ENCODE data around the gene SYNGR3. TPM values are rescaled to one million over a fixed set of nuclear protein-coding genes. Genes with fewer than 3 reads are reported as not detected.

Gene SYNGR3
- total RNA-seq, 1 donor from 2014 or later = 5.6 TPM

DNA sequence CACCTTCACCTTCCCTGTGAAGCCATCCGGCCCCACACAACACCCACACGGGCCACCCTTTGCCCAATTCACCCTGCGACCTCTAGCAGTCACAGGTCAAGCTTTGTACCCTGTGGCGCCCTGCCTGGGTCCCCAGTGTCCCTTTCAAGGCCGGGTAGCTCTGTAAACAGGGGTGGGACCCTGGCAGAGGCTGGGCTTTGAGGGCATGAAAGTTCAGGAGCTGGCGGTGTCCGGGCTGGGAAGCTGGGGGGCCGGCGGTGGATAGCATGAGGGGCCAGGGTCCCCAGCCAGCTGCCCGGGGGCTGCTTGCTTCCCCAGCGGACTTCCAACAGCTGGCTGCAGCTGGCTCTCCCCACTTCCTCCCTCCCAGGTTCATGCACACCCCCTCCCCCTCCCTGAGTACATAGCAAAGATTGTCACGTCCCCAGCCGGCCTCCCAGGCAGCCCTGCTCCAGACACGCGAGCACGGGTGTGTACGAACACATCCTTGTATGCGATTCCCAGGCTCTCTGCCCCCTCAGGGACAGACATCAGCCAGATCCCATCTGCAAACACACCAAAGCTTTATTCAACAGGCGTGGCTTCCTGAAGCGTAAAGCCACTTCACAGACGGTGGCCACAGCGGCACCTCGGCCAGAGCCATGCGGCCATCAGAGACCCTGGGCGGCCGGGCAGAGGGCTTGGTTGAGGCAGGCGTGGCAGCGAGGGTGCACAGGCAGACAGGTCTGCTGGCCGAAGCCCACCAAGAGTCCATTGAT, 49.7 kb downstream of the SYNGR3 start:
- DNase-seq (ENCODE audit: extremely low read depth, low read depth, low spot score) = no peak

DNA sequence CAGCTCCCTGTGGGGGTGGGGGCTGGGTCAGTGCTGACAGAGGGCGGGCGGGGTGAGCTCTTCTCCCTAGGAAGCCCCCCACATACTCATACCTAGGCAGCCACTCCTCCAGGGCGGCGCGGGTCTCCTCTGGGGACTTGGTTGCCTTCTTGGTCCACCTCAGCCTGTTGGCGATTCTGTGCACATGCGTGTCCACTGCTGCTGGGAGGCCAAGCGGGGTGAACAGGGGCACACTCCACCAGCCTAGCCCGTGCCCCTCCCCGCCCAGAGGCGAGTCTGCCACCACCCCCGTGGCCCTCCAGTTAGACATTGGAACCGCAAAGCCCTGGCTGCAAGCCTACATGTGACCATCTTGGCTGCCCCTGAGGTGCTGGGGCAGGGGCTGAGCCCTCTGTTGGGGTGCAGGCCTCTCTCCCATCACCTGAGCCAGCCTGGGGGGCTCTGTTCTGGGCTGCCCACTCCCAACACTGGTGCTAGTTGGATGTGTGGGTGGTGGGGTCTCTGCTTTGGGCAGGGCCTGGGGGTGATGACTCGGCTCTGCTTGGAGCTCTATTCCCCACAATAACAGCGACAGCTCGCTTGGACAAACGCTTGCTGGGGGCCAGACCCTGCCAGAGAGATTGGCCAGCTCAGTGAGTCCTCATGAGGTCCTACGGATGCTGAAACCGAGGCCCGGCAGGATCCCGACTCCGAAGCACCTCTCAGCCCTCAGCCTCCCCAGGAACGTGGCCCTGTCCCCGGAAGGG, 50.4 kb downstream of the SYNGR3 start:
- DNase-seq (ENCODE audit: extremely low read depth, low read depth, low spot score) = no peak

DNA sequence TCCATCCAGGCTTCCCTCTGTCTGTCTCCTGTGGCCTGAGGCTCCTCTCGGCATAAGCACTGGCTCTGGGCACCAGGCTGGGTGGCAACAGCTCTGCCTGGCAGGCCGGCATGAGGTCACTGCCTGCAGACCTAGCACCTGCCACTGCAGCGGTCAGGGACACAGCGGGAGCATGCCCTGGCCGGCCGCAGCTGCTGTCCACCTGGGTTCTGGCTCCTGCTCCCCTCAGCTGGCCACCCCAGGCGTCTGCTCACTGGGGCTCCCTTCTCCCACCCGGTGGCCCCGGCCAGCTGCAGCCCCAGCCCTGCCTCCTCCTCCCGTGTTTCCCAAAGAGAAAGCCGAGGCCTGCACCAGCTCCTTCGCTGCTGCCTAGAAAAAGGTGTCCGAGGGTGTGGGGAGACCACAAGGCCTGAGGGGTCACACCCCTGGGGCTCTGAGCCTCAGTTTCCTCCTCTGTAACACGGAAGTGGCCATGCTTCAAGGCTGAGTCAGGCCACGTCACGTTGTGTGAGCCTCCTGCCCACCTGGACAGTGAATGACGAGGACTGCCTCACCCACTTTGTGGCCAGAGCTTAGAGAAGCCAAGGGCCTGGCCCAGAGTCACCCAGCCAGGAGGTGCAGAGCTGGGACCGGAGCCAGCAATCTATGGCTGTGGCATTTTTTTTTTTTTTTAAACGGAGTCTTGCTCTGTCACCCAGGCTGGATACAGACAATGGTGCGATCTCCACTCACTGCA, 51.2 kb downstream of the SYNGR3 start:
- DNase-seq (ENCODE audit: extremely low read depth, low read depth, low spot score) = no peak

DNA sequence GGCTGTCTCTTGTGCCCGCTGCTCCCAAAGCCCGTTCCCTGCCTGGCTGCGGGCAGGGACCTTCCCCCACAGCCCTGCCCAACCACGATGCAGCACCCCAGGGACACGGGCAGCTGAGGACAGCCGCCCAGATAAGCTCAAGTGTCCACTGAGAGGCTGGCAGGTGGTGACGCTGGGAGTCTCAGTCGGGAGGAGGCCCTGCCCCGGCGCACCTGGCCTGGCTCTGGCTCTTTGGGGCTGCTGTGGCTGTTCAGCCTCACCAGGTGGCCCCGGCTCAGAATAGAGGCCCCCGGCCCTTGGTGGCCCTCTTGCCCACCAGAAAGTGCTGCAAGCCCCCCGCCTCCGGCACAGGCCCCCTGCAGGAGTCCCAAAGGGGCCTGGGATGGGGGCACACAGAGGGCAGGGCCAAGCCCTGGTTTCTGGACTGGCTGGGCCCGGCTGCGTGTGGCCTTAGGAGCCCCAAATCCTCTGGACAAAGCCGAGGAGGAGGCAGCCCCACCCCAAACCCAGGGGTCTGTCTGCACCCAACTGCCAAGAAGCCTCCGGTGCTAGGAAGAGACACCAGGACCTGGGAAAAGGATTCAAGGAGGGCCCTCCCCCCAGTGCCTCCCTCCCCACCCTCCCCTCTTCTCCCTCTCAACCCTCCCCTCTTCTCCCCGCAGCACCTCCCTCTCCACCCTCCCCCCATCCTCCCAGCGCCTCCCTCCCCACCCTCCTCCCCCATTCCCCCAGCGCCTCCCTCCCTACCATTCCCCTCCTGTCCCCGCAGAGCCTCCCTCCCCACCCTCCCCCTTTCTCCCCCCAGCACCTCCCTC, 52.6 kb downstream of the SYNGR3 start:
- no peak for DNase-seq (ENCODE audit: extremely low read depth, low read depth, low spot score)

DNA sequence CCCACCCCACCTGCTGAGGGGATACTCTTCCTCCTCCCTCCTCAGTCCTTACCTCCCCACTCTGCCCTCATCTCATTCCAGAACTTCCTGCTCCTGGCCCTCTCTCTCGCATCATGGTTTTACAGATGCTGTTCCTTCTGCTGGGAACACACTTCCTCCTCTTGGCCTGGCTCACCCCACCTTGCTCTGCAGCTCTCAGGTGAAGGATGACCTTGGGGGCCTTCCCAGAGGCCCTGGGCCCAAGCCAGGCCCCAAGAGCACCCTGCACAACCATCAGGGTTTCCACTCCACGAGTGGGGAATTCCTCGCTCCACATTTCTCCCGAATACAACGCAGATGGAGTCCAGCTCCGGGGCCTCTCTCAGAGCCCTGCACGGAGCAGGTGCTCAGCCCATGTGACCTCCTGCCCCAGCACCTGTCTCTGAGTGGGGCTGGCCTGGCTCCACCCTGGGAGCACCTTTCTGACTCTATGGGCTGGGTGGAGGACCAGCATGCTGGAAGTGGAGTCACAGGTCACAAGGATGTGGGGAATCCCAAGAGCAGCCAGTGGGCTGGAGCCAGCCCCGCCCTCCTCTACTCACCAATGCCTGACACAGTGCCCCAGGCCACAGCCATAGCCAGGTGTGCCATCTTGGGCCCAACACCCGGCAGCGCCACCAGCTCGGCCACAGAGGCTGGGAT, 53.4 kb downstream of the SYNGR3 start:
- DNase-seq (ENCODE audit: extremely low read depth, low read depth, low spot score) = no peak

Other genes starting within 250 kb of the SYNGR3 start
- gene NME3, start 218.4 kb upstream of the SYNGR3 start, total RNA-seq = 70.4 and 72.6 TPM in 2 replicates
- 6.1 and 8.8 TPM in 2 replicates for gene EME2, start 217.2 kb upstream of the SYNGR3 start, total RNA-seq
- gene MRPS34, start 216.8 kb upstream of the SYNGR3 start, total RNA-seq = 105 and 120 TPM in 2 replicates
- gene SPSB3, start 207.4 kb upstream of the SYNGR3 start, total RNA-seq = 36.2 and 63.6 TPM in 2 replicates
- 114 and 135 TPM in 2 replicates for gene NUBP2, start 207.0 kb upstream of the SYNGR3 start, total RNA-seq
- not detected in 2 replicates for gene IGFALS, start 196.3 kb upstream of the SYNGR3 start, total RNA-seq
- 91.5 and 116 TPM in 2 replicates for gene HAGH, start 163.1 kb upstream of the SYNGR3 start, total RNA-seq
- 60.7 and 62.9 TPM in 2 replicates for gene FAHD1, start 162.8 kb upstream of the SYNGR3 start, total RNA-seq
- 0.10 and 0.88 TPM in 2 replicates for gene MEIOB, start 117.8 kb upstream of the SYNGR3 start, total RNA-seq
- gene HS3ST6, start 71.6 kb upstream of the SYNGR3 start, total RNA-seq = not detected in 2 replicates
- 12.8 and 18.4 TPM in 2 replicates for gene MSRB1, start 46.8 kb upstream of the SYNGR3 start, total RNA-seq
- gene RPL3L, start 35.3 kb upstream of the SYNGR3 start, total RNA-seq = not detected in 2 replicates
- gene NDUFB10, start 30.4 kb upstream of the SYNGR3 start, total RNA-seq = 262 and 265 TPM in 2 replicates
- 2,366 and 3,192 TPM in 2 replicates for gene RPS2, start 25.1 kb upstream of the SYNGR3 start, total RNA-seq
- gene RNF151, start 23.1 kb upstream of the SYNGR3 start, total RNA-seq = not detected in 2 replicates
- gene TBL3, start 17.9 kb upstream of the SYNGR3 start, total RNA-seq = 50.7 and 59.4 TPM in 2 replicates
- gene NOXO1, start 8.5 kb upstream of the SYNGR3 start, total RNA-seq = 0.58 TPM in 1 of 2 replicates, not detected in the other
- 18.7 and 22.2 TPM in 2 replicates for gene GFER, start 5.8 kb upstream of the SYNGR3 start, total RNA-seq
- 60.8 and 83.9 TPM in 2 replicates for gene ZNF598, start 19.9 kb downstream of the SYNGR3 start, total RNA-seq
- 0.35 and 1.0 TPM in 2 replicates for gene NPW, start 29.8 kb downstream of the SYNGR3 start, total RNA-seq
- gene NHERF2, start 36.9 kb downstream of the SYNGR3 start, total RNA-seq = 49.5 and 94.2 TPM in 2 replicates
- 22.6 and 30.5 TPM in 2 replicates for gene NTHL1, start 57.9 kb downstream of the SYNGR3 start, total RNA-seq
- gene TSC2, start 58.0 kb downstream of the SYNGR3 start, total RNA-seq = 56.5 and 83.0 TPM in 2 replicates
- gene PKD1, start 145.9 kb downstream of the SYNGR3 start, total RNA-seq = 62.4 and 147 TPM in 2 replicates
- gene RAB26, start 158.7 kb downstream of the SYNGR3 start, total RNA-seq = 0.48 and 1.3 TPM in 2 replicates
- 88.4 and 102 TPM in 2 replicates for gene TRAF7, start 165.8 kb downstream of the SYNGR3 start, total RNA-seq
- gene CASKIN1, start 206.6 kb downstream of the SYNGR3 start, total RNA-seq = 0.10 and 0.18 TPM in 2 replicates
- 63.4 and 63.9 TPM in 2 replicates for gene MLST8, start 215.5 kb downstream of the SYNGR3 start, total RNA-seq
- gene BRICD5, start 220.9 kb downstream of the SYNGR3 start, total RNA-seq = 3.5 and 3.7 TPM in 2 replicates
- gene PGP, start 224.9 kb downstream of the SYNGR3 start, total RNA-seq = 21.0 and 24.9 TPM in 2 replicates
- 35.1 and 37.5 TPM in 2 replicates for gene E4F1, start 233.6 kb downstream of the SYNGR3 start, total RNA-seq
- gene DNASE1L2, start 246.5 kb downstream of the SYNGR3 start, total RNA-seq = 0.10 and 0.82 TPM in 2 replicates